Kidney glomerular epithelial cell (primary cell): ENCODE measurements around the gene MT1M.
A peak's percentile ranks its signal among the peaks of the same experiment; 100 is the strongest.
"Not testable (repeated sequence)": the region's sequence is repeated elsewhere in the genome, so short reads cannot be mapped to it uniquely, and the experiment has no call there.

Experiments
- DNase-seq: peaks from one replicate; lab custom pipeline; 2025; lab: John Stamatoyannopoulos, UW

MT1M gene

DNA sequence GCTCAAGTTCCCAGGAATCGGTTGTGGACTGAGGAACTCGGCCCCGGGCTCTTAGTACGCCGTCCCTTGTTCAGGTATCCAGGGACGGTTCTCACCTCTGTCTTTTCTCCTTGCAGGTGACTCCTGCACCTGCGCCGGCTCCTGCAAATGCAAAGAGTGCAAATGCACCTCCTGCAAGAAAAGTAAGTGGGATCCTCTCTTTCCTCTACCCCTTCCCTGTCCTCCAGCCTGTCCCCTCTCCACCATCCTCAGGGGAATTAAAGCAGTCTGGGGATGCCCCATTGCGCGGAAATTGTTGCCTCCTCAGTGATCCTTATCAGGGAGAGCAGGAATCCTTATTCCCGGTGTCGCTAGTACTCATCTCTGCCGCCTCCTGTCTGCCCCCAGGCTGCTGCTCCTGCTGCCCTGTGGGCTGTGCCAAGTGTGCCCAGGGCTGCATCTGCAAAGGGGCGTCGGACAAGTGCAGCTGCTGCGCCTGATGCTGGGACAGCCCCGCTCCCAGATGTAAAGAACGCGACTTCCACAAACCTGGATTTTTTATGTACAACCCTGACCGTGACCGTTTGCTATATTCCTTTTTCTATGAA is 23.5 kb upstream of the MT1M start:
- no peak for DNase-seq

DNA sequence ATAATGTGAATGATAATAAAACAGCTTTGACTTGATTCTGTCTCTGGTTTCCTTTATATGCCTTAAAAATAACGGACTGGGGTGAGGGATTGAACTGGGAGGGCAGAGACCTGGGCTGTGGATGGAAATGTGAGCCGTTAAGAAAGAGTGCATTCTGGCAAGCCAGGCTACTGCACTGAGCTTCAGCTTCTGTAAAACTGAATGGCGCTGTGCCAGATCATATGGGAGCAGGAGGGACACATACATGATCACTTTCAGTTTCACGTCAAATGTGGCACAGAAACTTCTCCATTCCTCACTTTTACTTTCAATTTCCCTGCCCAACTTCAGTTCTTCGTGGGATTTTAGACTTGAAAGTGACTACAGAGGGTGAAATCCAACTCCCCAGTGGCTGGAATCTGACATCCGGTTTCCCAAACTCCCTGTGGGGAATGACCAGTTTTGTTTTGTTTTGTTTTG is 23.0 kb upstream of the MT1M start:
- no peak for DNase-seq

DNA sequence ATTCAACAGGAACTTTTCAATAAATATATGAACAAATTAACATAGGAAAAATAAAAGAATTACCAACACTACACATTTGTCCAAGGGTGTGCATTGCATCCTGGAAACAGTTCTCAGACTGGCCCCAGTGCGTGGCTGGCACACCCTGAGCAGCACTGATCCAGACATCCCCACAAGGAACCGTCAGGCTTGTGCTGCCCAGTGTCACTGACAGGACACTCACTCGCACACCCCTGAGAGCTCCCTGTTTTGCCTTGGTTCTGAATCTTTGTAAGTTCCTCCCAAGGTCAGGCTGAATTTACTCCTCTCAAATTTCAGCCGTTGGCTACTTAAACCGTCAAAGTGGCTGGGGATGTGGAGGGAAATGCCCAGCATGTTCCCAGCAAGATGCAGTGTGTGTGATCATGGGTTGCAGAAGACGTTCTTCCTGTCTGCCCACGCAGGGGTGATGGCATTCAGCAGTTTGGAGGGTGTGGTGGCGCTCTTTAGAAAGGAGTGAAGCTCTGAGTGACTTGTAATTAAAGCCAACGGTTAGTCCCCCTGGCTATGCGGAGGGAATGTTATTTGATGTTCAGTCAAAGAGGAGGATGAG is 22.3 kb upstream of the MT1M start:
- peak; percentile 61 for DNase-seq

DNA sequence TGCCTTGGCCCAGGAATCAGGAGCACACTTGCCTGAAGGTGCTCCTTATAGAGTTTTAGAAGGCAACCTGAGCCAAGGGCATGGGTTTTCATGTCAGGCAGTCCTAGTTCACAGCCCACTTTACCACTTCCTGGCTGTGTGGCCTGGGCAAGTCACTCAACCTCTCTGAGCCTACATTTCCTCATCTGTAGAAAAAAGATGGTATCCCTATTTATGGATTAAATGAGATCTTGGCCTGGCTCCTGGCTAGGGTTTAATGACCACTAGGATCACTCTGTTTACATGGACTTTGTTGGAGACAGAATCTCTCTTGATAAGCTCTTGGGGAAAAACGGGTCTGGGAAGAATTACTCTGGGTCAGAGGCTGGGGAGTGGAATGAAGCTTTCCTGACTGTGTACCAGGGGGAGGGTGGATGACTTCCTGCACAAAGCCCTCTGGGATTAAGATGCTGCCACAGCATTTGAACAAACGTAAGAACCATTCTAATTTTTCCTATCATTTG is 21.8 kb upstream of the MT1M start:
- no peak for DNase-seq

DNA sequence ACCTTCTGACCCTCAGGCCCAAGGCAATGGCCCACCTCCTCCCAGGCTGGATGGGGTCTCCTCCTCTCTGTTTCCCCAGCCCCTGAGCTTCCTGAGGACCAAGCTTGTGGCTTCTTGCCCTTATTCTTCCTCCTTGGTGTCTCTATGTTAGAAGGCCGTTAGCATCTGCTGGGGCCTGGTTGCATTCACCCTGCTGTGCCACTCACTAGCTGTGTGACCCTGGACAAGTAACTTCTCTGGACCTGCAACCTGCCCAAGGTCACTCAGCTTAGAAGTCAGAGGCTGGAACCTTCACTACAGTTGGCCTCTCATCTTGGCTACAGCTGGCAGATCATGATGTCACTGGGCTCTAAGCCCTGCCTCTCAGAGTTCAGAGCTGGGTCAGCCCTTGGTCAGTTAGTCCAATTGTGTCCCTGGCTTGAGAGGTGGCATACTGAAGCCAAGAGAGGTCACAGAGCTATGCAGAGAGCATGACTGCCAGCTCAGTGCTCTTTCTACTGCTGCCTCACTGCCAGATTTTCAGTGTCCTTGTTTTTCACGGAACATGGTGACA is 21.1 kb upstream of the MT1M start:
- peak; percentile 16 for DNase-seq

DNA sequence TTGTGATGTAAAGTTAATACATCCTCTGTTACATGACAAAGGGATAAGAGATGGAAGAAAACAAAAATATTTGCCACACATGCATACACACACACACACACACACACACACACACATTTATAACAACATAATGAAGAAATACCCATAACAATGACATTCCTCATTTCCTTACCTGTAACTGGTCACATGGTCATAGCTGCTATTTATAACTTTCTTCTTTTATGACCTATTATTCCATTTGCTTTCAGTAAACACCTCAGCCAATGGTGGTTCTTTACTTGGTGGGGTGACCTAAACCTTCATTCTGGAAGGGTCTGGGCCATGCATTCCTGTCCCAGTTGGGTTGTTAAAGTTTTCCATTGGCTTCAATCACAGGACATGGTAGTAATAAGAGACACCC is 18.8 kb upstream of the MT1M start:
- DNase-seq = peak; percentile 6

DNA sequence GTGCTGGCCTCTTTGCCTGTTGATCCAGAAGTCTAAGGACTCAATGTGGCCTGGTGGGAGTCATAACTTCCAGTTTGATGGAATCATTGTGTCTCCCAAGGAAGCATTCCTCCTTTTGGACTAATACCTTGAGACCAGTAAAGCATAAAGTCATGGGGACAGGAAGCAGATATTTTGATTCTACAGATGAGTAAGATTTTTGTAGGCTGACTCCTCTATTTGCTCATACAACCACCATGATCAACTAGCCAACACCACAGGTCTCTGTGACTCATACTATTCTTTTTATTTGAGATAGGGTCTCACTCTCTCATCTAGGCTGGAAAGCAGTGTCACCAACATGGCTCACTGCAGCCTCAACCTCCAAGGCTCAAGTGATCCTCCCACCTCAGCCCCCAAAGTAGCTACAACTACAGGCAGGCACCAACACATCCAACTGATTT is 17.9 kb upstream of the MT1M start:
- DNase-seq = peak; percentile 98

DNA sequence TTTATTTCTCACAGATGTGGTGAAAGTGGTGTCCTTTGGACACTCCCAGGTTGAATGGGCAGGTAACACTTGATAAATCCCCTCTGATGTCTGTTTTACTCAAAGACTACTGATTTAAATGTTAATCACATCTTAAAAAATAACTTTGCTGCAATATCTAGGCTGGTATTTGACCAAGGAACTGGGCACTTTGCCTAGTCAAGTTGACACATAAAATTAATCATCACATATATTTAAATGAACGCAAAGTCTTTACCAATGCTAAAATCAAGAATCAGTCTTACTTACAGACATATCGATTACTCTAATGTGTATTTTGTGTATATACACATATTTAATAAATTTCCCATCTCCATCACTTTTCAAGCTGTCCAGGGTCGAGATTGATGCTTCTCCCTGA is 17.1 kb upstream of the MT1M start:
- DNase-seq = peak; percentile 30

DNA sequence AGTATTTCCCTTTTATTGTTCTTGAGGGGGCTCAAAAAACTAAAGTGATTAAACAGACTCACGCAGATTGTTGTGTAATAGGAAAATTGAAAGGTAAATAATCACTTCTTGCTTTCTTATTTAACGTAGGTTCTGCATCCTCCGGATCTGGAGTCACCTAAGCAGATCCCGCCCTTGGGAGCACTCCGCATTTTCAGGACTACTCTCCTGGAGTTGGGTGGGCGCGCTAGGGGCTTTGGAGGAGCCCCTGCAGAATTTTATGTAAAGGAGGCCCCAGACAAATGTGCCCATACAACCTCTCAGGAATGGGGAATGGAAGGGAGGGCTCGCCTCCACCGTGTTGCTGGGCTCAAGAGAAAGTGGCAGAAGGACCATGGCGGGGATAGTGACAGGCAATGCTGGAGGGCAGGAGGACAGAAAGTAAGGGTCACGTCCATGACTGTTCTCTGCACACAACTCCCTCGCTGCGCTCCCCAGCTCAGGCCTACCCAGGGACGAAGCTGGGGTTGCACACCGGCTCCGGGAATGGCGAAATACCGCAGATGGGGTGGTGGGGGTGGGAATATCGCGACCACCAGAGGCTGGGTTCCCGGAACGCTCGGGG is 15.7 kb upstream of the MT1M start:
- DNase-seq = no peak

DNA sequence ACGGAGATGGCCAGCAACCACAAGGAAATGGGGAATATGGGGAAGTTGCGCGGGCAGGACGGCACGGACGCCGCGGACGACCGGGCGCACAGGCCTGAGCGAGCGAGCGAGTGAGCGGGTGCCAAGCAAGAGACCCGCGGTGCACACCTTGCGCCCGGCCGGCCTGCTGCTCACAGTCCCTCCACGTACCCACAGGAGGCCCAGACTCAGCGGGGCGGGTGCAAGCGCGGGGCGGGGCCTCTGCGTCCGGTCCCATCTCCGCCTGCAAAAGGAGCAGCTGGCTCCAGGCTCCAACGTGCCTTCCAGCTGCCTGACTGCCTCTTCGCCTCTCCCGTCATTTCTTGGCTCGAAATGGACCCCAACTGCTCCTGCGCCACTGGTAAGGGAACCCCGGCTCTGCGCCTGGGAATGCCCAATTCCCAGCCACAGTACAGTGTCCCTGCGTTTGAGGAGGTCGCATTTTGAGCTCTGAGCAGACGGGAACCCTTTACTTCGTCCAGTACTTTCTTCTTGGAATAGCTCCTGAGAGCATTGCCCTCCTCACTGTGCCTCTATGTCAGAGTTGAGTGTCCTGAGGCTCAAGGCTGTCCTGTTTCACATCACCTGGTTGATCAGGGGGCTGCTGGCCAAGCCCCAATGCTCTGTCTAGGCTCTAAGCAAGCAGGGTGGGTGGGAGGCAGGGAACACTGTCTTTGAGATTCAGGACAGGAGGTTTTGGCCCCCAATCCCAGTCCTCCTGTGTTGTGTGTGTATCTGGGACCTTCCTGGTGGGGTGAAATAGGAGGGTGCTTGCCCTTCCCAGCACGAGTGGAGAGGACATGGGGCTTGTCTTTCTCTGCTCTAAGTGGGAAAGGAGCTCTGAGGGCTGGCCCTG is 15.0 kb upstream of the MT1M start:
- peak; percentile 33 for DNase-seq

DNA sequence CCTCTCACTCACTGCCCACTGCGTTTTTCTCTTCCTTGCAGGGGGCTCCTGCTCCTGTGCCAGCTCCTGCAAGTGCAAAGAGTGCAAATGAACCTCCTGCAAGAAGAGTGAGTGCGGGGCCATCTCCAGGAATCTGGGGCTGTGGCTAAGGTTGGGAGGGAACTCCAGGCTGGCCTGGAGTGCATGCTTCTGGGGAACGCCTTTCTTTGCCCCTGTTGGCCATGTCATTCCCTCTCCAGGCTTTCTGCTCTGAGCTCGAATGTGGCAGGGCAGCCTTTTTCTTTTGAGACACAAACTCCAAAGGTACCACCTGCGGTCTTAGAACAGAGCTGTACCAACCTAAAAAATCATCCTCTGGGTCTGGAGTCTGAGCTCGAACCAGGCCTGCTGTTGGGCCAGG is 14.3 kb upstream of the MT1M start:
- no peak for DNase-seq

DNA sequence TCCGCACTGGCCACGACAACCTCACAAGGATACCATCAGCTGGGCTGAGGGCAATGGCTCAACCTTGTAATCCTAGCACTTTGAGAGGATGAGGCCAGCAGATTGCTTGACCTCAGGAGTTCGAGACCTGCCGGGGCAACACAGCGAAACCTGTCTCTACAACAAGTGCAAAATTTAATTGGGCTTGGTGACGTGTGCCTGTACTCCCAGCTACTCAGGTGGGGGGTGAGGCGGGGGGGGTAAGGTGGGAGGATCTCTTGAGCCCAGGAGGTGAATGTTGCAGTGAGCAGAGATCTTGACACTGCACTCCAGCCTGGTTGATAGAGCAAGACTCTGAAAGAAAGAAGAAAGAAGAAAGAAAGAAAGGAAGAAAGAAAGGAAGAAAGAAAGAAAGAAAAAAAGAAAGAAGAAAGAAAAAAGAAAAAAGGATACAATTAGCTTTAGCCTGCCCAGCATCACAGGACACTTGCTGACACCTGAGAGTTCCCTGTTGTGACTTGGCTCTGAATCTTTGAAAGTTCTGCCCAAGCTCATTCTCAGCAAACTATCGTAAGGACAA is 12.0 kb upstream of the MT1M start:
- DNase-seq = no peak

DNA sequence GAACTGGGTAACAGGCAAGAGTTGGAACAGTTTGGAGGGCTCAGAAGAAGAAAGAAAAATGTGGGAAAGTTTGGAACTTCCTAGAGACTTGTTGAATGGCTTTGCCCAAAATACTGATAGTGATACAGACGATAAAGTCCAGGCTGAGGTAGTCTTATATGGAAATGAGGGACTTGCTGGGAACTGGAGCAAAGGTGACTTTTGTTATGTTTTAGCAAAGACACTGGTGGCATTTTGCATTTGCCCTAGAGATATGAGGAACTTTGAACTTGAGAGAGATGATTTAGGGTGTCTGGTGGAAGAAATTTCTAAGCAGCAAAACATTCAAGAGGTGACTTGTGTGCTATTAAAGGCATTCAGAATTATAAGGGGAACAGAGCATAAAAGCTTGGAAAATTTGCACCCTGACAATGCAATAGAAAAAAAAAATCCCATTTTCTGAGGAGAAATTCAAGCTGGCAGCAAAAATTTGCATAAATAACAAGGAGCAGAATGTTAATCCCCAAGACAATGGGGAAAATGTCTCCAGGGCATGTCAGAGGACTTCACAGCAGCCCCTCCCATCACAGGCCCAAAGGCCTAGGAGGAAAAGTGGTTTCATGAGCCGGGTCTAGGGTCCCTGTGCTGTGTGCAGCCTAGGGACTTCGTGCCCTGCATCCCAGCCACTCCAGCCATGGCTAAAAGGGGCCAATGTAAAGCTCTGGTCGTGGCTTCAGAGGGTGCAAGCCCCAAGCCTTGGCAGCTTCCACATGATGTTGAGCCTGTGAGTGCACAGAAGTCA is 10.6 kb upstream of the MT1M start:
- DNase-seq = not testable (repeated sequence)

DNA sequence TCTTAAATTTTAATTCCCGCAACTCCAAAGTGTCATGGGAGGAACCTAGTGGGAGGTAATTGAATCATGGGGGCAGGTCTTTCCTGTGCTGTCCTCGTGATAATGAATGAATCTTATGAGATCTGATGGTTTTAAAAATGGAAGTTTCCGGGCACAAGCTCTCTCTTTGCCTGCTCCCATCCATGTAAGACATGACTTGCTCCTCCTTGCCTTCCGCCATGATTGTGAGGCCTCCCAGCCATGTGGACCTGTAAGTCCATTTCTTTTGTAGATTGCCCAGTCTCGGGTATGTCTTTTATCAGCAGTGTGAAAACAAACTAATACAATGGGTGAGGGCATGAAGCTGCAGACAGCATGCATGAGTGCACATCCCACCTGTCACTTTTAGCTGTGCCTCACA is 9.3 kb upstream of the MT1M start:
- DNase-seq = not testable (repeated sequence)

DNA sequence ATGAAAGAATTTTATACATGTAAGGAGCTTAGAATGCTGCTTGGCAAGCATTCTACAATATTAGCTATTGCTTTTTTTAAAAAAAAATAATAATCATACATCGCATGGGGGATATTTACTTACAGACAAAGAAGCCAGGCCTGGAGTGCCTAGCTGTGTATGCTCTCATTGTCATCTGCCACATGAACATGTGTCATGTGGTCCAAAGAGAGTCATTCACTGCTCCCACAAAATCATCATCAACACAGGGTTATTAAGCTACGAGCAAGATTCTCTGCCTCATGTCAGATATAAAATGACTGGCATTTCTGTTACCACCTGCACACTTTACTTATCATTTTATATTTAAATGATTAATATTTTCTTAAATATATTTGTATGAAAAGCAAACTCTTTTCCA is 8.8 kb upstream of the MT1M start:
- no peak for DNase-seq

DNA sequence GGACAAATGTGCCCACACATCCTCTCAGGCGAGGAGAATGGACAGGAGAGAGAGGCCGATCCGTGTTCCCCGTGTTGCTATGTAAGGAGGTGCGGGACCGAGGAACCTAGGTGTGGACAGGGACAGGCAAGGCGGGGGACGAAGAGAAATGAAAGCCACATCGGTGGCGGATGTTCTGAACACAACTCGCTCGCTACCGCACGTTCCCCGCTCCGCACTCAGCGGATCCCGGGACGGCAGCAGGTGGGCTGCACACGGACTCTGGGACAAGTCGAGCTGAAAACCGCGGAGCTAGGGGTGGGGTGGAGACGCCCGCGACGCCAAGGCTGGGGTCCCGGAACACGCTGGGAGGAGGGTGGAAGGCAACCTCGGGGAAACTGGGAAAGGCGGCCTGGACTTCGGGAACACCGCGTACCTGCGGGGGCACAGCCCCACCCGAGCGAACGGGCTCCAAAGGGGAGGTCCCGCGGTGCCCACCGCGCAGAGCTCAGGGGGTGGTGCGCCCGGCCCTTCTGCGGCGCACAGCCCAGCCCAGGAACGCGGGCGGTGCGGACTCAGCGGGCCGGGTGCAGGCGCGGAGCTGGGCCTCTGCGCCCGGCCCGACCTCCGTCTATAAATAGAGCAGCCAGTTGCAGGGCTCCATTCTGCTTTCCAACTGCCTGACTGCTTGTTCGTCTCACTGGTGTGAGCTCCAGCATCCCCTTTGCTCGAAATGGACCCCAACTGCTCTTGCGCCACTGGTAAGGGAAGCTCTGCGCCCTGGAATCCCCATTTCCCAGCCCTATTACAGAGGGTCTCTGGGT is 7.1 kb upstream of the MT1M start, which contains the start of gene MT1E:
TSS of gene MT1E (plus strand) at position 642 of the 803 bp plus-strand sequence. CDS start at position 713, 71 bp downstream.
- DNase-seq = peak; percentile 78

DNA sequence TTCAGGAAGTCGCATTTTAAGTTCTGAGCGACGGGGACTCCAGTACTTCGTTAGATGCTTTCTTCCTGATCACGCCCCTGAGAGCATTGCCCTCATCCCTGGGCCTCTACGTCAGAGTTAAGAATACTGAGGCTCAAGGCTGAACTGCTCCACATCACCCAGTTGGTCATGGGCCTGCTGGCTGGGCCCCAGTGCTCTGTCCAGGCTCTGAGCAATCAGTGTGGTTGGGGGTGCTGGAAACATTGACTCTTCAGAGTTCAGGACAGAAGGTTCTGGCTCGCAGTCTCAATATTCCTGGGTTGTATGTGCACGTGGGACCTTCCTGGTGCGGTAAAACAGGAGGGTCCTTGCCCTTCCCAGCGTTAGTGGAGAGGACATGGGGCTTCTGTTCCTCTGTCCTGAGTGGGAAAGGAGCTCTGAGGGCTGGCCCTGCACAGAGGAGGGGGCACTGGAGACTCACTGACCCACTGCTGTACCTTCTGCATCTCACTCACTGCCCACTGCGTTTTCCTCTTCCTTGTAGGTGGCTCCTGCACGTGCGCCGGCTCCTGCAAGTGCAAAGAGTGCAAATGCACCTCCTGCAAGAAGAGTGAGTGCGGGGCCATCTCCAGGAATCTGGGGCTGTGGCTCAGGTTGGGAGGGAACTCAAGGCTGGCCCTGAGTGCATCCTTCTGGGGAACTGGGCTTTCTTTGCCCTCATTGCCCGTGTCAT is 6.4 kb upstream of the MT1M start:
- no peak for DNase-seq

DNA sequence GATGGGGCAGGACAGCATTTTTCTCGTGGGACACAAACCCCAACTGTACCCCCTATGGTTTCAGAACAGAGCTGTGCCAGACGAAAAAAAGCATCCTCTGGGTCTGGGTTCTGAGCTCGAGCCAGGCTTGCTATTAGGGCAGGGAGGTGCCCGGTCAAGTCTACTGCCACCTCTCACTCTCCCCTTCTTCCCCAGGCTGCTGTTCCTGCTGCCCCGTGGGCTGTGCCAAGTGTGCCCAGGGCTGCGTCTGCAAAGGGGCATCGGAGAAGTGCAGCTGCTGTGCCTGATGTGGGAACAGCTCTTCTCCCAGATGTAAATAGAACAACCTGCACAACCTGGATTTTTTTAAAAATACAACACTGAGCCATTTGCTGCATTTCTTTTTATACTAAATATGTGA is 5.8 kb upstream of the MT1M start:
- no peak for DNase-seq
